ENCODE measurements around the gene NOS3.

The NOS3 gene

GRCh38 chr7:151059367-151060112, 68.7 kb downstream of the NOS3 start, which contains the start of gene SLC4A2:
Gene SLC4A2 (plus strand): TSS chr7:151059589. CDS start chr7:151061988, 2,399 bp downstream.
- TF ChIP-seq CTCF (IDR thresholded peaks at IDR 0.05; ENCODE audit: insufficient read depth, low read depth, low read length, missing control alignments) = peak; percentile 70
- DNase-seq (ENCODE audit: low read depth) = peak; percentile 79
- peak within 1 kb of the TSS; percentile 80 for H3K4me3 ChIP-seq (ENCODE audit: low read depth, low read length)

GRCh38 chr7:151060113-151060415, 69.2 kb downstream of the NOS3 start:
- H3K4me3 ChIP-seq (ENCODE audit: low read depth, low read length) = peak overlapping the region; percentile 80
- no peak for TF ChIP-seq CTCF (IDR thresholded peaks at IDR 0.05; ENCODE audit: insufficient read depth, low read depth, low read length, missing control alignments)
- no peak for DNase-seq (ENCODE audit: low read depth)

GRCh38 chr7:151060416-151061212, 69.8 kb downstream of the NOS3 start:
- TF ChIP-seq CTCF (IDR thresholded peaks at IDR 0.05; ENCODE audit: insufficient read depth, low read depth, low read length, missing control alignments) = no peak
- peak overlapping the region; percentile 80 for H3K4me3 ChIP-seq (ENCODE audit: low read depth, low read length)
- no peak for DNase-seq (ENCODE audit: low read depth)

GRCh38 chr7:151061213-151062110, 70.6 kb downstream of the NOS3 start:
- TF ChIP-seq CTCF (IDR thresholded peaks at IDR 0.05; ENCODE audit: insufficient read depth, low read depth, low read length, missing control alignments) = no peak
- no peak overlapping the region for H3K4me3 ChIP-seq (ENCODE audit: low read depth, low read length)
- no peak for DNase-seq (ENCODE audit: low read depth)

- DNase-seq (ENCODE audit: low read depth) = no peak
- H3K4me3 ChIP-seq (ENCODE audit: low read depth, low read length) = no peak overlapping the region
- no peak for TF ChIP-seq CTCF (IDR thresholded peaks at IDR 0.05; ENCODE audit: insufficient read depth, low read depth, low read length, missing control alignments)
Measured at GRCh38 chr7:151062111-151062398, 71.2 kb downstream of the NOS3 start.

- H3K4me3 ChIP-seq (ENCODE audit: low read depth, low read length) = no peak overlapping the region
- no peak for DNase-seq (ENCODE audit: low read depth)
- TF ChIP-seq CTCF (IDR thresholded peaks at IDR 0.05; ENCODE audit: insufficient read depth, low read depth, low read length, missing control alignments) = no peak
Measured at GRCh38 chr7:151062399-151063211, 71.8 kb downstream of the NOS3 start.

Data from GM12865 (cell line).